ENCODE results near the gene L1TD1. TPM values are rescaled to one million over a fixed set of nuclear protein-coding genes. Genes with fewer than 3 reads are reported as not detected.

The L1TD1 gene
- total RNA-seq, 4 donors from 2014 or later: 2.0 to 5.4 (median 3.4) TPM; not detected in 1

DNA sequence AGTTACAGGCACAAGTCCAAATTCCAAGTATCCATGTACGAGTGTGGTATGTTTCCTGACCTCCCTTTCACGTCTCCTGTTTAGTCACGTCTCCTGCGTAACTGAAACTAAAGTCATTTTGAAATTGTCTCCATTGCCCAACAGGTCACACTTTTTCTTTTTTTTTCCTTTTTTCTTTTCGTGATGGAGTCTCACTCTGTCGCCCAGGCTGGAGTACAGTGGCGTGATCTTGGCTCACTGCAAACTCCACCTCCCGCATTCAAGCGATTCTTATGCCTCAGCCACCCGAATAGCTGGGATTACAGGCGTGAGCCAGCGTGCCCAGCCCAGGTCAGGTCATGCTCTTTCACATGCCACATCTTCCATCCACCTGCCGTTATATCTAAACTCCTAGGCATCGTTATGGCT, 38.2 kb downstream of the L1TD1 start:
- intact Hi-C loops (cut with DNase I; ENCODE audit: low total_unique reads): no loop called here
- DNase-seq: no peak
- H3K27ac ChIP-seq: no peak overlapping the region
- no peaks in the 10 kb centered on the region for H3K27me3 ChIP-seq
- H3K4me3 ChIP-seq: no peak overlapping the region
- H3K9me3 ChIP-seq: no peaks in the 10 kb centered on the region
- no peaks in the 10 kb centered on the region for H3K36me3 ChIP-seq
- TF ChIP-seq, protein P1, sequence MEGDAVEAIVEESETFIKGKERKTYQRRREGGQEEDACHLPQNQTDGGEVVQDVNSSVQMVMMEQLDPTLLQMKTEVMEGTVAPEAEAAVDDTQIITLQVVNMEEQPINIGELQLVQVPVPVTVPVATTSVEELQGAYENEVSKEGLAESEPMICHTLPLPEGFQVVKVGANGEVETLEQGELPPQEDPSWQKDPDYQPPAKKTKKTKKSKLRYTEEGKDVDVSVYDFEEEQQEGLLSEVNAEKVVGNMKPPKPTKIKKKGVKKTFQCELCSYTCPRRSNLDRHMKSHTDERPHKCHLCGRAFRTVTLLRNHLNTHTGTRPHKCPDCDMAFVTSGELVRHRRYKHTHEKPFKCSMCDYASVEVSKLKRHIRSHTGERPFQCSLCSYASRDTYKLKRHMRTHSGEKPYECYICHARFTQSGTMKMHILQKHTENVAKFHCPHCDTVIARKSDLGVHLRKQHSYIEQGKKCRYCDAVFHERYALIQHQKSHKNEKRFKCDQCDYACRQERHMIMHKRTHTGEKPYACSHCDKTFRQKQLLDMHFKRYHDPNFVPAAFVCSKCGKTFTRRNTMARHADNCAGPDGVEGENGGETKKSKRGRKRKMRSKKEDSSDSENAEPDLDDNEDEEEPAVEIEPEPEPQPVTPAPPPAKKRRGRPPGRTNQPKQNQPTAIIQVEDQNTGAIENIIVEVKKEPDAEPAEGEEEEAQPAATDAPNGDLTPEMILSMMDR (IDR thresholded peaks at IDR 0.05): no peak
- TF ChIP-seq POLR2A (IDR thresholded peaks at IDR 0.05): no peak
- no peak for TF ChIP-seq EP300 (IDR thresholded peaks at IDR 0.05; ENCODE audit: low read depth)
- no peak for TF ChIP-seq POLR2AphosphoS5 (IDR thresholded peaks at IDR 0.05)
- 83 to 90% methylated on average over 4 to 14 of the region's 14 CpGs for WGBS, 2 donors (ENCODE audit: low coverage in 1 of 2)
- in situ Hi-C loops (cut with MboI; ENCODE audit: low pct_ligation_motif_present in 1 of 4, low pct_unique_long_range_greater_than_20kb in 1 of 4, low sequenced_read_pairs in 3 of 4): no loop called here
- no peaks in the 10 kb centered on the region for H3K4me1 ChIP-seq

DNA sequence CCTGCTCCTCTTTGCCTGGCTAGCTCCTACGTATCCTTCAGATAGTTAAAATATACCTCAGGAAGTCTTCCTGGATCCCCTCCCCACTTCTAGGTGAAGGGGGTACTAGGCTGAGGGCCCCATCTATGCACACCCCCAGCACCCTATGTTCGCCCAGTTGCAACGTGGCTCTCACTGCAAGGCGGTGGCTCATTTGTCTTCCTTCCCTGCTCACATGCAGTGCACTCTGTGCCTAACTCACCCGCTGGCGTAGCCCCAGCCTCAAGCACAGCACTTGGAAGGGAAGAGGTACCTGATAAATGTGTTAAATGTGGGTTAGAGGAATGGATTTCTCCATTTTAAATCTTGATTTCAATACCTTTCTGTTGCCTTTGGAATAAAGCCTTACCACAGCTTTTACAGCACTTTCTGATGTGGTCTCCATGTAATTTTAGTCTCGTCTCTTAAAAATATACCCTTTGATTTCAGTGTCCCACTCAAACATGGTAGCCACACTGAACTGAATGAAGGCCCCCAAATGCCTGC, 39.3 kb downstream of the L1TD1 start:
- TF ChIP-seq POLR2AphosphoS5 (IDR thresholded peaks at IDR 0.05) (no peak), POLR2A (IDR thresholded peaks at IDR 0.05) (no peak), EP300 (IDR thresholded peaks at IDR 0.05; ENCODE audit: low read depth) (no peak)
- TF ChIP-seq, protein P1 (IDR thresholded peaks at IDR 0.05): no peak
- intact Hi-C loops (cut with DNase I; ENCODE audit: low total_unique reads): no loop called here
- DNase-seq: no peak
- H3K4me3 ChIP-seq: no peak overlapping the region
- H3K36me3 ChIP-seq: no peaks in the 10 kb centered on the region
- WGBS, 2 donors (ENCODE audit: low coverage in 1 of 2): 78 to 80% methylated on average over 1 to 7 of the region's 7 CpGs
- no peaks in the 10 kb centered on the region for H3K9me3 ChIP-seq
- H3K4me1 ChIP-seq: no peaks in the 10 kb centered on the region
- no peak overlapping the region for H3K27ac ChIP-seq
- in situ Hi-C loops (cut with MboI; ENCODE audit: low pct_ligation_motif_present in 1 of 4, low pct_unique_long_range_greater_than_20kb in 1 of 4, low sequenced_read_pairs in 3 of 4): no loop called here
- no peaks in the 10 kb centered on the region for H3K27me3 ChIP-seq

DNA sequence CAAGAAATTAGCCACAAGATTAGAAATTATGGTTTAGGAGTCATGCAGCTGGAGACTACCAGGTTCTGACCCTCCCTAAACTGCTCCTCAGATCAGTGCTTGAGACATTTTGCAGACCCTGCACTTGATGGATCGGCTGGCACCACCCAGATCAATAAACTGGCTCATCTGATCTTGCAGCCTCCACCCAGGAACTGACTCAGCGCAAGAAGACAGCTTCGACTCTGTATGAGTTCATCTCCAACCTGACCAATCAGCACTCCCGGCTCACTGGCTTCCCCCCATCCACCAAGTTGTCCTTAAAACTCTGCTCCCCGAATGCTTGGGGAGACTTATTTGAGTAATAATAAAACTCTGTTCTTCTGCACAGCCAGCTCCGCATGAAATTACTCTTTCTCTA, 40.0 kb downstream of the L1TD1 start:
- 82% methylated on average over 3 to 6 of the region's 6 CpGs for WGBS, 2 donors (ENCODE audit: low coverage in 1 of 2)
- DNase-seq: no peak

DNA sequence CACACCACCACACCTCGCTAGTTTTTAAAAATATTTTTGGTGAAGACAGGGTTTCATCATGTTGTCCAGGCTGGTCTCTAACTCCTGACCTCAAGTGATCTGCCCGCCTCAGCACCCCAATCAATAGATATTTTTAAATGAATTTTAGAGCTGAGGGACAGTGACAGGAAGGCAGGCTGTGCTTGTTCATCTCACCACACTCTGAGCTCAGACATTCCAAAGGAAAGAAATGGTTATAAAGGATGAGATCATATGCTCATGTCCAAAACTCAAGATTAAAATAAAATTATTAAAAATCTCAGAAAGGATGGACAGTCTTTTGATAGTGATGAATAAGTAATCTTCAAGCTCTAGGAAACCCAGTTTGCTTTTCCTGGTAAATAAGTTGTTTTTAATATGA, 40.9 kb downstream of the L1TD1 start:
- H3K9me3 ChIP-seq: no peaks in the 10 kb centered on the region
- no peak overlapping the region for H3K27ac ChIP-seq
- no peaks in the 10 kb centered on the region for H3K36me3 ChIP-seq
- in situ Hi-C loops (cut with MboI; ENCODE audit: low pct_ligation_motif_present in 1 of 4, low pct_unique_long_range_greater_than_20kb in 1 of 4, low sequenced_read_pairs in 3 of 4): no loop called here
- TF ChIP-seq, protein P1 (IDR thresholded peaks at IDR 0.05): no peak
- TF ChIP-seq POLR2AphosphoS5 (IDR thresholded peaks at IDR 0.05): no peak
- no peak for TF ChIP-seq POLR2A (IDR thresholded peaks at IDR 0.05)
- no peak for TF ChIP-seq EP300 (IDR thresholded peaks at IDR 0.05; ENCODE audit: low read depth)
- intact Hi-C loops (cut with DNase I; ENCODE audit: low total_unique reads): no loop called here
- H3K4me3 ChIP-seq: no peak overlapping the region
- DNase-seq: no peak
- H3K27me3 ChIP-seq: no peaks in the 10 kb centered on the region
- no peaks in the 10 kb centered on the region for H3K4me1 ChIP-seq
- 80 to 98% methylated on average over 2 of the region's 2 CpGs for WGBS, 2 donors (ENCODE audit: low coverage in 1 of 2)

More for the DNA sequence above, 40.0 kb downstream of the L1TD1 start:
- Histone ChIP-seq H3K27me3 (no peaks in the 10 kb centered on the region), H3K4me3 (no peak overlapping the region), H3K36me3 (no peaks in the 10 kb centered on the region), H3K4me1 (no peaks in the 10 kb centered on the region), H3K9me3 (no peaks in the 10 kb centered on the region), H3K27ac (no peak overlapping the region)
- in situ Hi-C loops (cut with MboI; ENCODE audit: low pct_ligation_motif_present in 1 of 4, low pct_unique_long_range_greater_than_20kb in 1 of 4, low sequenced_read_pairs in 3 of 4) (no loop called here), intact Hi-C loops (cut with DNase I; ENCODE audit: low total_unique reads) (no loop called here)
- TF ChIP-seq POLR2AphosphoS5 (IDR thresholded peaks at IDR 0.05): no peak
- TF ChIP-seq, protein P1 (IDR thresholded peaks at IDR 0.05): no peak
- TF ChIP-seq POLR2A (IDR thresholded peaks at IDR 0.05): no peak

All from transverse colon (tissue), 4 donors.